SU-DHL-6 (cell line): ENCODE measurements around the gene RETREG2.

Experiments
- H2AFZ ChIP-seq: fragments of 200-600 bp; sonication (generic); 2 replicates; pipeline ENCODE4 v1.6.1; 2014; ENCODE audit warnings: low read depth, mild to moderate bottlenecking, moderate library complexity, mixed read lengths, antibody characterized with exemption, low read length; ENCODE audit not compliant: severe bottlenecking
- H3F3A ChIP-seq: fragments of 200-600 bp; shearing (Covaris generic); 2 replicates; pipeline ENCODE4 v1.6.0; 2016; ENCODE audit warnings: antibody characterized with exemption, mild to moderate bottlenecking; ENCODE audit not compliant: insufficient read depth
- H3K27ac ChIP-seq: fragments of 200-600 bp; sonication (generic); 2 replicates; pipeline ENCODE4 v1.5.1; 2016; ENCODE audit warnings: low read depth, mild to moderate bottlenecking, low read length, moderate library complexity, mixed read lengths
- H3K27me3 ChIP-seq: fragments of 200-600 bp; sonication (generic), shearing (Covaris generic); 2 replicates; pipeline ENCODE4 v1.6.0; 2014; ENCODE audit warnings: mild to moderate bottlenecking, low read length
- H3K36me3 ChIP-seq: fragments of 200-600 bp; sonication (generic); 2 replicates; pipeline ENCODE4 v1.6.1; 2014; ENCODE audit warnings: mild to moderate bottlenecking, low read length, mixed read lengths
- H3K4me2 ChIP-seq: fragments of 300-600, 200-600 bp; shearing (Covaris generic), sonication (generic); 2 replicates; pipeline ENCODE4 v1.6.0; 2014; ENCODE audit warnings: low read length, low read depth, mild to moderate bottlenecking; ENCODE audit not compliant: poor library complexity, severe bottlenecking
- H3K4me3 ChIP-seq: fragments of 200-600 bp; sonication (generic); 2 replicates; pipeline ENCODE4 v1.5.1; 2014; ENCODE audit warnings: antibody characterized with exemption, low read length, mild to moderate bottlenecking, mixed read lengths; ENCODE audit not compliant: insufficient read depth, poor library complexity, severe bottlenecking
- H3K79me2 ChIP-seq: fragments of 200-600 bp; sonication (generic); 2 replicates; pipeline ENCODE4 v1.6.1; 2014; ENCODE audit warnings: mild to moderate bottlenecking, low read length, moderate library complexity; ENCODE audit not compliant: insufficient read depth
- H3K9ac ChIP-seq: fragments of 200-600 bp; sonication (generic); 2 replicates; pipeline ENCODE4 v1.7.0; 2014; ENCODE audit warnings: mild to moderate bottlenecking, low read length
- H3K9me2 ChIP-seq: fragments of 200-600 bp; sonication (generic); replicated peaks from 2 replicates; pipeline ENCODE4 v1.6.1; 2014; ENCODE audit warnings: low read length; ENCODE audit not compliant: insufficient read depth
- H3K9me3 ChIP-seq: fragments of 200-600 bp; sonication (generic); 2 replicates; pipeline ENCODE4 v1.6.1; 2014; ENCODE audit warnings: low read length, mixed read lengths; ENCODE audit not compliant: insufficient read depth
- H4K20me1 ChIP-seq: fragments of 200-600 bp; sonication (generic); 2 replicates; pipeline ENCODE4 v1.6.1; 2014; ENCODE audit warnings: low read depth, mild to moderate bottlenecking, antibody characterized with exemption, low read length, moderate library complexity, mixed read lengths
- EZH2phosphoT487 ChIP-seq: fragments of 200-600 bp; sonication (generic), shearing (Covaris generic); conservative IDR thresholded peaks from 2 replicates; pipeline ENCODE4 v1.6.1; 2018; ENCODE audit warnings: mild to moderate bottlenecking, antibody characterized with exemption, low read length, moderate library complexity, mixed read lengths
- TF ChIP-seq, protein P1 (sequence below): fragments of 200-600 bp; sonication (generic); IDR thresholded peaks from one replicate; pipeline ENCODE4 v1.5.1; 2017; ENCODE audit warnings: antibody characterized with exemption, mild to moderate bottlenecking, low read length, moderate library complexity; ENCODE audit not compliant: insufficient read depth, poor library complexity, severe bottlenecking

The RETREG2 gene

GRCh38 chr2:219228041-219228910 is 50.2 kb downstream of the RETREG2 start:
- peaks cover 33% of the 10 kb centered on the region for H3K79me2 ChIP-seq
- H3K36me3 ChIP-seq: no peaks in the 10 kb centered on the region
- no peaks in the 10 kb centered on the region for H3K9me3 ChIP-seq
- H3K27me3 ChIP-seq: no peaks in the 10 kb centered on the region
- H3K9ac ChIP-seq: peak overlapping the region; percentile 76
- H2AFZ ChIP-seq: no peak overlapping the region
- no peak overlapping the region for H3K27ac ChIP-seq
- peak overlapping the region; percentile 73 for H3K4me2 ChIP-seq
- no peaks in the 10 kb centered on the region for H3F3A ChIP-seq
- H3K4me3 ChIP-seq: peak overlapping the region; percentile 97
- no peaks in the 10 kb centered on the region for H4K20me1 ChIP-seq
- no peaks in the 10 kb centered on the region for H3K9me2 ChIP-seq
- TF ChIP-seq, protein P1, sequence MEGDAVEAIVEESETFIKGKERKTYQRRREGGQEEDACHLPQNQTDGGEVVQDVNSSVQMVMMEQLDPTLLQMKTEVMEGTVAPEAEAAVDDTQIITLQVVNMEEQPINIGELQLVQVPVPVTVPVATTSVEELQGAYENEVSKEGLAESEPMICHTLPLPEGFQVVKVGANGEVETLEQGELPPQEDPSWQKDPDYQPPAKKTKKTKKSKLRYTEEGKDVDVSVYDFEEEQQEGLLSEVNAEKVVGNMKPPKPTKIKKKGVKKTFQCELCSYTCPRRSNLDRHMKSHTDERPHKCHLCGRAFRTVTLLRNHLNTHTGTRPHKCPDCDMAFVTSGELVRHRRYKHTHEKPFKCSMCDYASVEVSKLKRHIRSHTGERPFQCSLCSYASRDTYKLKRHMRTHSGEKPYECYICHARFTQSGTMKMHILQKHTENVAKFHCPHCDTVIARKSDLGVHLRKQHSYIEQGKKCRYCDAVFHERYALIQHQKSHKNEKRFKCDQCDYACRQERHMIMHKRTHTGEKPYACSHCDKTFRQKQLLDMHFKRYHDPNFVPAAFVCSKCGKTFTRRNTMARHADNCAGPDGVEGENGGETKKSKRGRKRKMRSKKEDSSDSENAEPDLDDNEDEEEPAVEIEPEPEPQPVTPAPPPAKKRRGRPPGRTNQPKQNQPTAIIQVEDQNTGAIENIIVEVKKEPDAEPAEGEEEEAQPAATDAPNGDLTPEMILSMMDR: no peak
- no peak for TF ChIP-seq EZH2phosphoT487

- peak overlapping the region; percentile 52; the same call in 1 of the 2 replicates for H3K27ac ChIP-seq
- H3K9me2 ChIP-seq: no peaks in the 10 kb centered on the region
- no peaks in the 10 kb centered on the region for H4K20me1 ChIP-seq
- peak overlapping the region; percentile 73 for H3K4me2 ChIP-seq
- peaks cover 33% of the 10 kb centered on the region for H3K79me2 ChIP-seq
- H3K36me3 ChIP-seq: 0 out of 2 replicates have a peak, but pooled peaks cover 2% of the 10 kb centered on the region
- peak overlapping the region; percentile 55 for H2AFZ ChIP-seq
- TF ChIP-seq, protein P1: no peak
- no peak for TF ChIP-seq EZH2phosphoT487
- peak overlapping the region; percentile 76 for H3K9ac ChIP-seq
- no peaks in the 10 kb centered on the region for H3K9me3 ChIP-seq
- no peaks in the 10 kb centered on the region for H3F3A ChIP-seq
- peak overlapping the region; percentile 97 for H3K4me3 ChIP-seq
- H3K27me3 ChIP-seq: no peaks in the 10 kb centered on the region
Measured at GRCh38 chr2:219228911-219229304, 50.8 kb downstream of the RETREG2 start.

GRCh38 chr2:219229305-219230058 is 51.4 kb downstream of the RETREG2 start, which contains the start of the genes ANKZF1 and ATG9A:
Gene ANKZF1 (plus strand): TSS chr2:219229806. CDS start chr2:219230258, 452 bp downstream.
Gene ATG9A (minus strand): TSS chr2:219229636. CDS start chr2:219228024, 1,612 bp downstream.
- Histone ChIP-seq H2AFZ (peak within 1 kb of the TSS; percentile 55), H4K20me1 (no peaks in the 10 kb centered on the region), H3K4me3 (peak within 1 kb of the TSS; percentile 97), H3K27me3 (no peaks in the 10 kb centered on the region), H3K9me2 (no peaks in the 10 kb centered on the region), H3F3A (no peaks in the 10 kb centered on the region), H3K9me3 (no peaks in the 10 kb centered on the region), H3K36me3 (0 out of 2 replicates have a peak, but pooled peaks cover 7% of the 10 kb centered on the region), H3K9ac (peak within 1 kb of the TSS; percentile 76), H3K4me2 (peak within 1 kb of the TSS; percentile 97), H3K27ac (peak within 1 kb of the TSS; percentile 70), H3K79me2 (peaks cover 33% of the 10 kb centered on the region)
- TF ChIP-seq EZH2phosphoT487: no peak
- TF ChIP-seq, protein P1: no peak
